D721Med (cell line): ENCODE results near the gene DOCK1.

Experiments
- DNase-seq: peaks from one replicate; pipeline ENCODE4 v3.0.0; 2011; ENCODE audit warnings: low spot score; ENCODE audit not compliant: insufficient read length
- FAIRE-seq: peaks from 2 replicates; lab custom pipeline; 2011; peaks lifted over from hg19 to GRCh38; lab: Jason Lieb, UNC
- TF ChIP-seq, protein P1 (sequence below): IDR thresholded peaks from 2 replicates; pipeline ENCODE4 v1.5.1; 2012; ENCODE audit warnings: mild to moderate bottlenecking, control low read depth; ENCODE audit not compliant: insufficient read depth; ENCODE audit errors: missing control alignments

The DOCK1 gene

DNA sequence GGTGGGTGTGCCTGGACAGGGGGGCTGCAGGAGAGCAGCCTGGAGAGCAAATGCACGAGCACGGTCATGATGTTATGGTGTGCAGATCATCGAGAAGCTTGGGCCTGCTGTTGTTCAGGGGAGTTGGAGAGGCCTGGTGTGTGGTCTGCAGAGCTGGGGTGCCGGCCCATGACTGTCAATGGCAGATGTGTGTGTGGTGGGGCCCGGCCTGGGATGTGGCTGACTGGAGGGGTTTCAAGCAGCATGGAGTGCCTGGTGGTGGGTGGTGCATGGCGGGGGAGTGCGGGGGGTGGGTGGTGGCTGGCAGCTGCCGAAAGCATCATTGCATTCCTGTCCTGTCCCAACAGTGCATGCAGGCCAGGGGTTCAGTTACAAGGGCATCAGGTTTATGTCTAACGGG lies 122.6 kb downstream of the DOCK1 start:
- DNase-seq (no peak), FAIRE-seq (no peak)
- TF ChIP-seq, protein P1, sequence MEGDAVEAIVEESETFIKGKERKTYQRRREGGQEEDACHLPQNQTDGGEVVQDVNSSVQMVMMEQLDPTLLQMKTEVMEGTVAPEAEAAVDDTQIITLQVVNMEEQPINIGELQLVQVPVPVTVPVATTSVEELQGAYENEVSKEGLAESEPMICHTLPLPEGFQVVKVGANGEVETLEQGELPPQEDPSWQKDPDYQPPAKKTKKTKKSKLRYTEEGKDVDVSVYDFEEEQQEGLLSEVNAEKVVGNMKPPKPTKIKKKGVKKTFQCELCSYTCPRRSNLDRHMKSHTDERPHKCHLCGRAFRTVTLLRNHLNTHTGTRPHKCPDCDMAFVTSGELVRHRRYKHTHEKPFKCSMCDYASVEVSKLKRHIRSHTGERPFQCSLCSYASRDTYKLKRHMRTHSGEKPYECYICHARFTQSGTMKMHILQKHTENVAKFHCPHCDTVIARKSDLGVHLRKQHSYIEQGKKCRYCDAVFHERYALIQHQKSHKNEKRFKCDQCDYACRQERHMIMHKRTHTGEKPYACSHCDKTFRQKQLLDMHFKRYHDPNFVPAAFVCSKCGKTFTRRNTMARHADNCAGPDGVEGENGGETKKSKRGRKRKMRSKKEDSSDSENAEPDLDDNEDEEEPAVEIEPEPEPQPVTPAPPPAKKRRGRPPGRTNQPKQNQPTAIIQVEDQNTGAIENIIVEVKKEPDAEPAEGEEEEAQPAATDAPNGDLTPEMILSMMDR: no peak

- TF ChIP-seq, protein P1: no peak
- DNase-seq: no peak
- no peak for FAIRE-seq
Measured at GRCh38 chr10:127028556-127028955, 123.3 kb downstream of the DOCK1 start.

DNA sequence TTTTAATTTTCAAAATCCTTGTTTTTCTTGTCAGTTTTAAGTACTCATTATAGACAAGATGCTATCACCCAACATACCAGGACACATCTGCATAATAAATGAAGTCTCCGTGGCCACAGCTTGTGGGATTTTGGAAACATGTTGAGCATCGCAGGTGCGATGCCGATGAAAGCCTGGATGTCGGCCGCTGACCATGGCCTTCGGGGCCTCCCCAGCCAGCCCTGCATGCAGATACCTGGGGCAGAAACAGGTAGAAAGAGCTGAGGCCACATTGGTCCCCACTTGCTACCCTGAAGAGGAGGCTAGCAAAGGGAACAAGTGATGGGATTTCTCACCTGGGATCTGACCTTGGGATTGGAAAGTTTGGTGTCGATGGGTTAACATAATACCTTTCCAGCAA lies 123.8 kb downstream of the DOCK1 start:
- no peak for FAIRE-seq
- TF ChIP-seq, protein P1: no peak

GRCh38 chr10:127033216-127034033 lies 128.2 kb downstream of the DOCK1 start:
- TF ChIP-seq, protein P1: no peak
- DNase-seq (no peak), FAIRE-seq (no peak)

More for the DNA sequence above, 123.8 kb downstream of the DOCK1 start:
- no peak for DNase-seq

DNA sequence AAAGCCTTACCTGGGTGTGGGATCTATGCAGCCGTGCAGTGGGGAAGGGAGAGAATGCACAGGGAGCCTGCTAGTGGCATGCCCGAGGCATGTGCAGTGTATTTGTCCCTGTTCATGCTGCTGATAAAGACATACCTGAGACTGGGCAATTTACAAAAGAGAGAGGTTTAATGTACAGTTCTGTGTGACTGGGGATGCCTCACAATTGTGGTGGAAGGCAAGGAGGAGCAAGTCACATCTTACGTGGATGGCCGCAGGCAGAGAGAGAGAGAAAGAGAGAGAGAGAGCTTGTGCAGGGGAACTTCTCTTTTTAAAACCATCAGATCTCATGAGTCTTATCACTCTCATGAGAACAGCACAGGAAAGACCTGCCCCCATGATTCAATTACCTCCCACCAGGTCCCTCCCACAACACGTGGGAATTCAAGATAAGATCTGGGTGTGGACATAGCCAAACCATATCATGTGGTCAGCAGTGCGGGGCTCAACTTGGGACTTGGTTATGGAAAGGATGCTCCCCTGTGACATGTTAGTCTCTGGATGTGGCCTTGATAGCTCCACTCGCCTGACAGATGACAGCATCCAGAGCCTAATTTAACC lies 128.9 kb downstream of the DOCK1 start:
- FAIRE-seq (no peak), DNase-seq (no peak)
- TF ChIP-seq, protein P1: no peak

- TF ChIP-seq, protein P1: no peak
- no peak for DNase-seq
- FAIRE-seq: no peak
Measured at GRCh38 chr10:127034790-127035189, 129.6 kb downstream of the DOCK1 start.

GRCh38 chr10:127035827-127036226 lies 130.6 kb downstream of the DOCK1 start:
- TF ChIP-seq, protein P1: no peak
- no peak for DNase-seq
- FAIRE-seq: no peak
